Epidermal melanocyte (primary cell): Measurements from ENCODE around the gene LEMD1.

Source experiments
- DNase-seq: peaks from one replicate; pipeline ENCODE4 v3.0.0; 2011; ENCODE audit warnings: low spot score; ENCODE audit not compliant: insufficient read length

Gene LEMD1

DNA sequence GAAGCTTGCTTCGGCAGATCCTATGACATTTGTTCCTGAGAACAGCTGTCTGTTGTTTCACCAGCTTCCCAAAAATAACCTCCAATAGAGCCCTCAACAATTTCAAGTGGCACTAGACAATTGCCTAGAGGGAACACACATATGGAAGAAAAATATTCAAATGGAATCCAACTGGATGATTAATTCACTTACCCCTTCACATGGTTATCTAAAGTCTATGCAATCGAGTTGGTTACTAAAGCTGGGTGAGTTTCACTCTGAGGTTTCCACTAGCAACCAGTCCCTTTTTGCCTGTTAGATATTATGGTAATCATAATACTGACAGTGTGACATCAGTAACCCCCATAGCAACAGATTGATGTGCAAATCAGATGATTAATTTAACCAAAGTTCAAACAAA lies at the start of gene LEMD1:
TSS of gene LEMD1 (minus strand) at position 259 of the 400 bp plus-strand sequence. CDS start 1,520 bp downstream, outside the sequence.
- no peak for DNase-seq

- no peak for DNase-seq
Observed at GRCh38 chr1:205470131-205470530, 48.3 kb upstream of the LEMD1 start.

- DNase-seq, result no peak
Observed at GRCh38 chr1:205466595-205467220, 44.9 kb upstream of the LEMD1 start.

GRCh38 chr1:205465392-205465791 lies 43.5 kb upstream of the LEMD1 start:
- no peak for DNase-seq

- peak; percentile 53 for DNase-seq
Observed at GRCh38 chr1:205458777-205459566, 37.1 kb upstream of the LEMD1 start.

- no peak for DNase-seq
Observed at GRCh38 chr1:205456868-205457745, 35.3 kb upstream of the LEMD1 start.

- DNase-seq, result no peak
Observed at GRCh38 chr1:205456383-205456867, 34.6 kb upstream of the LEMD1 start.

- DNase-seq, result no peak
Observed at GRCh38 chr1:205455581-205456382, 33.9 kb upstream of the LEMD1 start, which contains the start of gene BLACAT1. TSS of gene BLACAT1 (minus strand) at chr1:205456045.

DNA sequence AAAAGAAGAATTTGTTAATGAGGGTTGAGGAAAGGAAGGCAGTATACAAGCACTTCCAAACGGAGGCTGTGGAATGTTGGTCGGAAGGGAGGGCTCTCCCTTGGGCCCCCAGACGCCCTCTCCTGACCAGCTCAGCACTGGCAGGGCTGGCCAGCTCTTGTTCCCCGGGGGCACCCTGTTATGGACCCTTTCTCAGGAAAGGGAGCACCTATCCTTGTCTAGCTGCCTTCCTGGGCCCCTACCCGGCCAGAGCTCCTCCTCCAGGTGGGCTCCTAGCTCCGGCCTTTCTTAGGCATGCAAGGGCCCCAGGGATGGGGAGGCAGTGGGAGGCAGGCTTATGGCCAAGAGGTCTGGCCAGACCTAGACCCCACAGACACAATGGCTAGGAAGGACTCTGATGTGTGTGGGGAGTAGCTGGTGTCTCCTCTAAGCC lies 33.1 kb upstream of the LEMD1 start:
- no peak for DNase-seq

GRCh38 chr1:205453466-205453865 lies 31.6 kb upstream of the LEMD1 start:
- DNase-seq, result no peak

- no peak for DNase-seq
Observed at GRCh38 chr1:205452933-205453332, 31.1 kb upstream of the LEMD1 start.

- DNase-seq, result no peak
Observed at GRCh38 chr1:205452364-205452763, 30.5 kb upstream of the LEMD1 start.

- no peak for DNase-seq
Observed at GRCh38 chr1:205451759-205452164, 29.9 kb upstream of the LEMD1 start.

- no peak for DNase-seq
Observed at GRCh38 chr1:205451202-205451601, 29.3 kb upstream of the LEMD1 start.

DNA sequence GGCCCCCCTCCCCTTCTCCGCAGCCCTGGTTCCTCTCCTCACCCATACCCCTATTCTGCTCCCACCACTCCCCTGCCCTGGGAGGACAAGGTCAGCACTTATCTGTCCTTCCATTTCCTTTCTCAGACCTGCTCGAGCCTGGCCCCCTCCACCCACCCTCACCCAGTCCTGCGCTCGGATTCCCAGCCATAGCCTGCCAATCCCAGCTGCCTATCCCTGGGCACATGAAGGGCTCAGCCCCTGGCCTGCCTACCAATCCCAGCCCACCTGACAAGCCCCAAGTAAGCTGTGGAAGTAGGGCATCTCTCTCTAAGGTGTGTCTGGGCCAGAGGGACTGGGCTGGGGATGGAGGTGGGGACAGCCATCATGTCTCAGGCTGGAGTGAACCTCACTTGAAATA lies 28.6 kb upstream of the LEMD1 start:
- no peak for DNase-seq

DNA sequence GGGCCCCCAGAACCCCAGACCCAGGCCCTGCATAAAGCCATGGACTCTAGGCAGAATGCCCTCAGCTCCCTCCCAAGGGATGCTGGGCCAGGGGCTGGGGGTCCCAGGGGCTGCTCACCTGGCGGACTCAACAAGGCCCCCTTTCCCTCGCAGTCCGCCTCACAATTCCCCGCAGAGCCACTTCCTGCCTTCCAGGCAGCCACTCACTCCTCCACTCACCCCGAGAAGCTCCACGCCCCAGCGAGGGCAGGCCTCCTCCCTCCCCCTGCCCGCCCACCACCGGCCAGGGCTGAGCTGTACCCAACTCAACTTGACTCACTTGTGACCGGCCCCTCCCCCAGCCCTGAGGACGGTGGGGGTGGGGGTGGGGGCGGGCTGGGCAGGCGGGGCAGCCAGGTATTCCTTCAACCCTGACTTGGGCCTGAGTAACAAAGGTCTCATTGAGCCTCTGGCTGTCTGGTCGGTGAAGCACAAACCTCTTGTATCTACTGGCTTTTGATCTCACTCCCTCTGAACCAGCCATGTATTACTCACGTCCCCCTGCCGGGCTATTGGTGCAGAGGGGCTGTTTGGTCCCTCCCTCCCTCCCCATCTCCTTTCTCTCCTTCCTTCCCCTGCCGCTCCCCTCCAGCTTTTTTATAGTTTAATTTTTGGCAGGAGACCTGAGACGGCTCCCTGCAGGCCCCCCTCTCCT lies 28.0 kb upstream of the LEMD1 start:
- no peak for DNase-seq

DNA sequence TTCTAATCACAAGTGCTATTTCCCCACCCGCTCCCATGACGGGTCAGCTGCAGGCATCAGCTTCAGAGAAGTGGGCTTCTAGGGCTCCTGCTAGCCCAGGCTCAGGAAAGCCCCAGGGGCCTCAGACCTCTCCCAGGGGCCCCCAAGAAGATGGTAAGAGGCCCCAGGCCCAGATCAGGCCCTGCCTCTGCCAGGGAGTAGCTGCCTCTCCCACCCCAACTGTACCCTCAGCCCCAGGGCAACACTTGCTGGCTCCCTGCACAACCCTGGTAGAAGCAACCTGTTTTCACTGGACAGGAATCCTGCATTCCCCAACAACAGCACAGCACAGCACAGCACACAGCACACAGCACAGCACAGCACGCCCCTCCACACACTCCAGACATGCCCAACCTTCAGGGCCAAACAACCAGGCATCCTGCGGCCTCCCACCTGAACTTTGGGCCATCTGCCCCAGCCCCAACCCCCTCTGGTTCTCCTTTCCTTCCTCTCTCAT lies 27.4 kb upstream of the LEMD1 start:
- no peak for DNase-seq

- no peak for DNase-seq
Observed at GRCh38 chr1:205448540-205449253, 26.8 kb upstream of the LEMD1 start.
